CD4-positive, alpha-beta memory T cell (primary cell): Measurements from ENCODE around the gene GTF3C2. TPM values are rescaled to one million over a fixed set of nuclear protein-coding genes. Genes with fewer than 3 reads are reported as not detected.

ENCODE experiments used
- CTCF ChIA-PET: fragments of 350-600 bp; sonication (Branson Sonifier 250); formaldehyde crosslinking; loops from one replicate; lab custom pipeline; 2021; ENCODE audit warnings: inconsistent platforms; ENCODE audit not compliant: partially characterized antibody; lab: Charles Lee
- POLR2A ChIA-PET: fragments of 350-600 bp; sonication (Branson Sonifier 250); formaldehyde crosslinking; loops from one replicate; lab custom pipeline; 2021; ENCODE audit not compliant: partially characterized antibody; lab: Charles Lee
- DNase-seq, 5 donors: peaks; one replicate each; pipeline versions ENCODE4 v3.0.0 to v3.0.0-alpha.2; 2020 to 2022; ENCODE audit warnings: mixed read lengths in 1 of 5
- H3K27ac ChIP-seq: one replicate; pipeline ENCODE4 v1.7.0; 2013; ENCODE audit warnings: low read depth, low read length
- H3K27me3 ChIP-seq: 2 replicates; pipeline ENCODE4 v1.7.0; 2013; ENCODE audit warnings: mild to moderate bottlenecking, low read length, moderate library complexity; ENCODE audit not compliant: insufficient read depth
- H3K36me3 ChIP-seq: 2 replicates; pipeline ENCODE4 v1.7.0; 2013; ENCODE audit warnings: mild to moderate bottlenecking, low read length, moderate library complexity; ENCODE audit not compliant: insufficient read depth
- H3K4me1 ChIP-seq: 2 replicates; pipeline ENCODE4 v1.7.0; 2013; ENCODE audit warnings: mild to moderate bottlenecking, low read length, moderate library complexity; ENCODE audit not compliant: insufficient read depth
- H3K4me3 ChIP-seq, 2 donors: one replicate each; pipeline ENCODE4 v1.7.0; 2013; ENCODE audit warnings: low read length in 2 of 2, mild to moderate bottlenecking in 1 of 2
- H3K9me3 ChIP-seq, 2 donors: one replicate each; pipeline ENCODE4 v1.7.0; 2013; ENCODE audit warnings: low read length in 2 of 2, control low read depth in 1 of 2; ENCODE audit not compliant: control insufficient read depth in 1 of 2
- H3K27ac Mint-ChIP-seq, 7 donors: one replicate each; pipeline ENCODE4 v1.8.0; 2020 to 2021; ENCODE audit warnings: mixed read lengths in 7 of 7, mild to moderate bottlenecking in 6 of 7, inconsistent platforms in 3 of 7, moderate library complexity in 3 of 7
- H3K27me3 Mint-ChIP-seq, 2 donors: one replicate each; pipeline ENCODE4 v1.8.0; 2020 to 2021; ENCODE audit warnings: mixed read lengths in 2 of 2
- H3K36me3 Mint-ChIP-seq, 2 donors: one replicate each; pipeline ENCODE4 v1.8.0; 2020 to 2021; ENCODE audit warnings: mixed read lengths in 2 of 2, inconsistent platforms in 1 of 2, mild to moderate bottlenecking in 1 of 2
- H3K4me1 Mint-ChIP-seq, 4 donors: one replicate each; pipeline ENCODE4 v1.8.0; 2020 to 2021; ENCODE audit warnings: mixed read lengths in 4 of 4, mild to moderate bottlenecking in 1 of 4
- H3K4me3 Mint-ChIP-seq, 8 donors: one replicate each; pipeline ENCODE4 v1.8.0; 2020 to 2021; ENCODE audit warnings: mixed read lengths in 8 of 8, mild to moderate bottlenecking in 7 of 8, moderate library complexity in 6 of 8, inconsistent platforms in 3 of 8
- H3K9me3 Mint-ChIP-seq, 8 donors: one replicate each; pipeline ENCODE4 v1.8.0; 2020 to 2021; ENCODE audit warnings: mixed read lengths in 8 of 8, mild to moderate bottlenecking in 5 of 8, inconsistent platforms in 3 of 8, moderate library complexity in 1 of 8
- intact Hi-C: fragments of 100-400 bp; cut with micrococcal nuclease; formaldehyde crosslinking; loops from one replicate; pipeline ENCODE4 v1.15.1; 2023
- polyA plus RNA-seq, 2 donors: library from polyadenylated mRNA; unstranded; fragments of 300-500 nt; fragmentation: Illumina TruSeq; gene quantifications; one replicate each; pipeline ENCODE4 v1.2.3, GENCODE V29; 2021
- total RNA-seq, 2 experiments: library from RNA; stranded (reverse); gene quantifications; one replicate each; pipeline ENCODE4 v1.2.3, GENCODE V29; 2021

The GTF3C2 gene
- total and polyA plus RNA-seq, 4 experiments from 2014 or later, result 37.7 to 90.8 (median 67.3) TPM

GRCh38 chr2:27314709-27315108, 41.9 kb downstream of the GTF3C2 start:
- no peak overlapping the region for H3K27ac ChIP-seq
- H3K9me3 ChIP-seq, result no peaks in the 10 kb centered on the region
- no peaks in the 10 kb centered on the region for H3K4me1 ChIP-seq
- Mint-ChIP-seq H3K27me3 (no peaks in the 10 kb centered on the region), H3K27ac (peak overlapping the region in 3 of 7 donors; percentile 5 to 59 (median 37)), H3K4me1 (peaks cover 0 to 2% (median under 1%) of the 10 kb centered on the region in 4 donors), H3K36me3 (peaks cover 15 to 30% of the 10 kb centered on the region in 2 donors), H3K9me3 (no peaks in the 10 kb centered on the region), H3K4me3 (no peak overlapping the region)
- CTCF ChIA-PET, result interaction anchor here (1.3 to 4.6 kb wide), 2 partner anchors 11 to 22 kb away, joined by 4 to 23 read pairs; no protein-coding TSS in a partner anchor
- H3K36me3 ChIP-seq, result no peaks in the 10 kb centered on the region
- DNase-seq, result no peak
- no peak overlapping the region for H3K4me3 ChIP-seq
- POLR2A ChIA-PET, result interaction anchor here (1.7 kb wide), 1 partner anchor 9 kb away, joined by 5 read pairs; no protein-coding TSS in a partner anchor
- intact Hi-C loops, result no loop called here
- no peaks in the 10 kb centered on the region for H3K27me3 ChIP-seq

GRCh38 chr2:27313882-27314645, 42.5 kb downstream of the GTF3C2 start:
- Histone ChIP-seq H3K36me3 (no peaks in the 10 kb centered on the region), H3K4me3 (no peak overlapping the region), H3K27ac (no peak overlapping the region), H3K27me3 (no peaks in the 10 kb centered on the region), H3K4me1 (no peaks in the 10 kb centered on the region), H3K9me3 (no peaks in the 10 kb centered on the region)
- peaks cover 20 to 36% of the 10 kb centered on the region in 2 donors for H3K36me3 Mint-ChIP-seq
- DNase-seq, result no peak
- no peaks in the 10 kb centered on the region for H3K9me3 Mint-ChIP-seq
- intact Hi-C loops, result no loop called here
- H3K4me3 Mint-ChIP-seq, result no peak overlapping the region
- ChIA-PET CTCF (interaction anchor here (1.3 to 4.6 kb wide), 2 partner anchors 11 to 23 kb away, joined by 4 to 23 read pairs; no protein-coding TSS in a partner anchor), POLR2A (interaction anchor here (1.7 kb wide), 1 partner anchor 9 kb away, joined by 5 read pairs; no protein-coding TSS in a partner anchor)
- H3K4me1 Mint-ChIP-seq, result peaks cover 0 to 4% (median under 1%) of the 10 kb centered on the region in 4 donors
- H3K27ac Mint-ChIP-seq, result peak overlapping the region in 1 of 7 donors; percentile 37
- H3K27me3 Mint-ChIP-seq, result no peaks in the 10 kb centered on the region

- no peak overlapping the region for H3K27ac Mint-ChIP-seq
- Histone ChIP-seq H3K27me3 (peaks cover 3% of the 10 kb centered on the region), H3K27ac (no peak overlapping the region), H3K4me1 (peaks cover 3% of the 10 kb centered on the region), H3K4me3 (no peak overlapping the region), H3K9me3 (no peaks in the 10 kb centered on the region), H3K36me3 (no peaks in the 10 kb centered on the region)
- DNase-seq, result no peak
- CTCF ChIA-PET, result interaction anchor here (2.0 to 4.6 kb wide), 2 partner anchors 9 to 32 kb away, joined by 6 to 23 read pairs; no protein-coding TSS in a partner anchor
- no peaks in the 10 kb centered on the region for H3K9me3 Mint-ChIP-seq
- H3K4me1 Mint-ChIP-seq, result peaks cover 1 to 5% (median 3%) of the 10 kb centered on the region in 4 donors
- intact Hi-C loops, result no loop called here
- no peak overlapping the region for H3K4me3 Mint-ChIP-seq
- peaks cover 0 to 3% of the 10 kb centered on the region in 2 donors for H3K27me3 Mint-ChIP-seq
- peaks cover 19 to 34% of the 10 kb centered on the region in 2 donors for H3K36me3 Mint-ChIP-seq
- POLR2A ChIA-PET, result interaction anchor here (0.7 kb wide), 1 partner anchor 10 kb away, joined by 3 read pairs; no protein-coding TSS in a partner anchor
Measured at GRCh38 chr2:27312152-27312551, 44.4 kb downstream of the GTF3C2 start.

GRCh38 chr2:27309651-27310050, 46.9 kb downstream of the GTF3C2 start:
- Mint-ChIP-seq H3K36me3 (peaks cover 17 to 26% of the 10 kb centered on the region in 2 donors), H3K9me3 (no peaks in the 10 kb centered on the region), H3K4me1 (peaks cover 1 to 8% (median 4%) of the 10 kb centered on the region in 4 donors), H3K4me3 (peak overlapping the region in 1 of 8 donors; percentile 46), H3K27ac (no peak overlapping the region), H3K27me3 (peaks cover 8 to 12% of the 10 kb centered on the region in 2 donors)
- Histone ChIP-seq H3K27ac (no peak overlapping the region), H3K9me3 (no peaks in the 10 kb centered on the region), H3K4me1 (peaks cover 15% of the 10 kb centered on the region), H3K27me3 (peaks cover 13% of the 10 kb centered on the region), H3K36me3 (no peaks in the 10 kb centered on the region), H3K4me3 (no peak overlapping the region)
- intact Hi-C loops, result no loop called here
- ChIA-PET POLR2A (no interaction called here), CTCF (no interaction called here)
- DNase-seq, result no peak

GRCh38 chr2:27308359-27308881, 48.1 kb downstream of the GTF3C2 start, which contains the start of gene UCN:
UCN (minus strand) TSS chr2:27308445; CDS start chr2:27307895, 550 bp downstream.
- no peak within 1 kb of the TSS for H3K27ac ChIP-seq
- H3K9me3 ChIP-seq, result no peaks in the 10 kb centered on the region
- Mint-ChIP-seq H3K27me3 (peaks cover 10 to 16% of the 10 kb centered on the region in 2 donors), H3K4me1 (peaks cover 1 to 8% (median 4%) of the 10 kb centered on the region in 4 donors), H3K36me3 (peaks cover 17 to 24% of the 10 kb centered on the region in 2 donors), H3K9me3 (no peaks in the 10 kb centered on the region), H3K4me3 (peak within 1 kb of the TSS in 1 of 8 donors; percentile 17), H3K27ac (no peak within 1 kb of the TSS)
- peaks cover 13% of the 10 kb centered on the region for H3K27me3 ChIP-seq
- peaks cover 15% of the 10 kb centered on the region for H3K4me1 ChIP-seq
- intact Hi-C loops, result no loop called here
- no peak within 1 kb of the TSS for H3K4me3 ChIP-seq
- no peaks in the 10 kb centered on the region for H3K36me3 ChIP-seq
- DNase-seq, result no peak
- ChIA-PET CTCF (no interaction called here), POLR2A (no interaction called here)

- H3K4me1 Mint-ChIP-seq, result peaks cover 2 to 12% (median 6%) of the 10 kb centered on the region in 4 donors
- H3K9me3 ChIP-seq, result no peaks in the 10 kb centered on the region
- H3K27me3 Mint-ChIP-seq, result peaks cover 10 to 16% of the 10 kb centered on the region in 2 donors
- intact Hi-C loops, result no loop called here
- H3K36me3 ChIP-seq, result no peaks in the 10 kb centered on the region
- H3K4me3 Mint-ChIP-seq, result no peak overlapping the region
- no peak for DNase-seq
- H3K4me1 ChIP-seq, result peaks cover 15% of the 10 kb centered on the region
- H3K4me3 ChIP-seq, result no peak overlapping the region
- no peak overlapping the region for H3K27ac Mint-ChIP-seq
- POLR2A ChIA-PET, result no interaction called here
- peaks cover 13% of the 10 kb centered on the region for H3K27me3 ChIP-seq
- H3K36me3 Mint-ChIP-seq, result peaks cover 17 to 24% of the 10 kb centered on the region in 2 donors
- no peak overlapping the region for H3K27ac ChIP-seq
- CTCF ChIA-PET, result no interaction called here
- H3K9me3 Mint-ChIP-seq, result peaks cover 0 to 2% (median 0%) of the 10 kb centered on the region in 8 donors
Measured at GRCh38 chr2:27307545-27308358, 48.8 kb downstream of the GTF3C2 start.
